Putamen (tissue), 1 donor: Measurements from ENCODE around the gene ZNF524.
A peak's percentile ranks its signal among the peaks of the same experiment; 100 is the strongest.

ENCODE experiments used
- DNase-seq: peaks from one replicate; pipeline ENCODE4 v3.0.0-alpha.2; 2016; ENCODE audit warnings: low spot score

Gene ZNF524

GRCh38 chr19:55602104-55603001, 2.3 kb downstream of the ZNF524 start:
- DNase-seq, result no peak

DNA sequence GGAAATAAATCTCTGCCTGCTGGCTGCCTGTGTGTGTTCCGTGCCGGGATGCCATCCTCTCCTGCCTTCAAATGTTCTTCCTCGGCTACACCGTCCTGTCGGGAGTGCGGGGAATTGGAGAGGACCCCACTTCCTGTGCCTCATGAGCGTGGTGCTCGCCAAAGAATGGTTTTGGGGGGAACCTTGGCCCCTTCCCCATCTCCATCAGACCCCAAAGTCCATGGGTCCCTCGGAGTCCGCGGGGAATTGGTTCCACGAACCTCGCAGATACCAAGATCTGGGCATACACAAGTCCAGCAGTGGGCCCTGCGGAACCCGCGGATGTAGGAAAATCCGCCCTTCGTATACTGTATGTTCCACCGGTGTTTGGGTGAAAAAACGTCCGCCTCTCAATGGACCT, 3.0 kb downstream of the ZNF524 start:
- no peak for DNase-seq

DNA sequence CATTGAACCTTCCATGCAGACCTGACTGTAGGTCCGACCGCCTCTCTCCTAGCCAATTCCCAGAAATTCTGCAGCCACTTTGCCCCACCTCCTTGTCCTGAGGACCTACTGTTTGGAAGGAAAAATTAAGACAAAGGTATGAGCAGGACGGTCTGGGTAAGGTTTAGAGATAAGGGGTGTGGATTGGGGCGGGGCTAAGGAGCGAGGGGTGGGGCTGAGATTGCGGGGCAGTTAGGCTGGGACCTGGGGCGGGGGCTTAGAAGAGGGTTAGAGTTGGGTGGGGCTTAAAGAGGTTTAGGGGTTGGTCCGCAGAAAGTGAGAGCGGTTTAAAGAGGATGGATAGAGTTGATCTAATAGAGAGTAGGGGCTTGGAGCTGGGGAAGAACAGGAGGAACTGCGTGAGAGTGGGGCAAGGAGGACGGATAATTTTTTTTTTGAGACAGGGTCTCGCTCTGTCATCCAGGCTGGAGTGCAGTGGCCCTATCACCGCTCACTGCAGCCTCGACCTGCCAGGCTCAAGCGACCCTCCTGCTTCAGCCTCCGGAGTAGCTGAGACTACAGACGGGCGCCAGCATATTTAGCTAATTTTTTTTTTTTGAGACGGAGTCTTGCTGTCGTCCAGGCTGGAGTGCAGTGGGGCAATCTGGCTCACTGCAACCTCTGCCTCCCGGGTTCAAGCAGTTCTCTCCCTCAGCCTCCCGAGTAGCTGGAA, 3.6 kb downstream of the ZNF524 start:
- DNase-seq, result no peak

DNA sequence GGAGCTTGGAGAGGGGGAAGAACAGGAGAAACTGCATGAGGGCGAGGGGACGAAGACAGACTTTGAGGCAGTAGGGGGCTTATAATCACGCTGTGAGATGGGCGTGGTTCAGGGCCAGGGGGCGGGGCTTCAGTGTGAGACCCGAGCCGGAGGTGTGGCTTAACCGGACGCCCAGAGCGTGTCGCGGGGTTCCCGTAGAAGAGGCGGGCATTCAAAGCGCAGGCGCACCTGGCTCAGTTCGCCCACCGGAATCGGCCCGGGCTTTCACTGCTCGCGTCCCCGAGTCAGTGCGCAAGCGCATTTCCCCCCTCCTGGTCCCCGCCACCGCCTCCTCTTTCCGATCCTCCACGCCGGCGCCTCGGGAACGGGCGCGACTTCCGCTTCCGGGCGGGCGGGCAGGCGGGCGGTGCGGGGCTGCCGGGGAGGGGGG, 5.1 kb downstream of the ZNF524 start:
- DNase-seq, result peak; percentile 94

DNA sequence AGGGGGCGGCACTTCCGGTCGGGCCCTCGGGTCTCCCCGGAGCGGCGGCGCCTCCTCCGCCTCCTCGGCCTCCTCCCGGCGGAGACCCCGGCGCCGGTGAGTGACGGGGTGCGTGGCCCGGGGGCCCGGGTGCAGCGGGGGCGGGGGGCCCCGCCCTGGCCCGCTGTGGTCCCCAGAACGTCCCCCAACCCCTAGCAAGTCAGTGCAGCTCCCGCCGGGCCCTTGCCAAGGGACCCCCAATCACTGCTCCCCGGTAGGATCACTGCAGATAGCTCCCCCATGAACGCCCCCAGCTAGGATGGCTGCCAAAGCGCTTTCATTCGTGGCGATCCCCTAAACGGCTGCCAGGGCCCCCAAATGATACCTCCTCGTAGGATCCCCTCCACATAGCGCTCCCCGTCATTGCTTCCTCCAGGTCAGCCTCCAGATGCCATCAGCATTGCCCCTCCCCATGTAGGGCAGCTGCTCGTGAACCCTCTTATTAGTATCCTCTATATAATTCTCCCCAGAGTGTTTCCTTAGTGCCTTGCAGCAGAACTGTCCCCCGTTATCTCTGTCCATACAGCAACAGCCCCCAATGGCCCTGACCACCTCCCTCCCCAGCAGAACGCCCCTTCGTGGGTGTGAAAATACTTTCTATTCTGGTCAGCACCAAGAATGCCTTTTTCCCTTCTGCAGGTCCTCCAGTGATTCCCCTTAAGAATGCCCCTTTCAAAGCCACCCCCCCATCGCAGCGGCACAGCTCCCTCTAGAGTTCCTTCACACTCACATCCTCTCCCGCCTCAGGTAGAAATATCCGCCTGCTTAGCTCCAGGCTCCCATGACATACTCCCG, 5.8 kb downstream of the ZNF524 start, which contains the start of gene ZNF865:
Gene ZNF865, plus strand, starts transcription at position 11 of the 834 bp plus-strand sequence. CDS start 7,972 bp downstream, outside the sequence.
- DNase-seq, result peak; percentile 66

- DNase-seq, result no peak
Observed at GRCh38 chr19:55606471-55606787, 6.3 kb downstream of the ZNF524 start.

DNA sequence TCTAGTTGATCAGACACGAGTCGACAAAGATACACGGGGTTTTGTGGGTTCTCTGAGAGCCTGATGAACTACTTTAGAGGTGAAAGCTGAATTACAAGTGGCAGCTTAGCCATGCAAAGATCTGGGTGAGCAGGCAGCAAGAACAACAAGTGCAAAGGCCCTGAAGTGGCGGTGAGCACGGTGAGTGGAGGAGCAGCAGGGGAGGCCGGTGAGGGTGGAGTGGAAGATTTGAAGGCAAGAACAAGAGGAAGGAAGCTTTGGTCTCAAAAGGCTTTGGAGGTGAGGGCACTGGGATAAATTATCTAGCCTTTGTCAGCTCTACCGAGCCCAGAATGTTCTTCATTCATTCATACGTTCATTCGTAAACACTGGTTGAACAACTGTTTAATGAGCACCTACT, 6.7 kb downstream of the ZNF524 start:
- no peak for DNase-seq

DNA sequence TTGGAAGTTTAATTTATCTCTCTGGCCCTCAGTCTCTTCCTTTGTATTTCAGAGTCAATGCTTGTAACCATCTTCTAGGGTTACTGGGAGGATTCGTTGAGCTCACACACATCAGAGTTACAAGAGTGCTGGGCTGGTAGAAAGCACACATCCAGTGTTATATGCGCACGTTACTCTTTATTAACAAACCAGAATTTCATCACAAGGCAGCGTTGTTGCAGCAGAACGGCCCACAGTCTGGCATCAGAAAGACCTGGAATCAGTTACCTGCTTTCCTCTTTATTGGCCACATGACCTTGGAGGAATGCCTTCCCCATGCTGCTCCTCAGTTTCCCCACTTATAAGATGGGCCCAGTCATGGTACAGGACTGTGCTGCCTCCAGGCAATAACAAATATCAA, 9.2 kb downstream of the ZNF524 start:
- no peak for DNase-seq

GRCh38 chr19:55611300-55611982, 11.4 kb downstream of the ZNF524 start:
- no peak for DNase-seq

- no peak for DNase-seq
Observed at GRCh38 chr19:55611983-55612645, 12.0 kb downstream of the ZNF524 start.

DNA sequence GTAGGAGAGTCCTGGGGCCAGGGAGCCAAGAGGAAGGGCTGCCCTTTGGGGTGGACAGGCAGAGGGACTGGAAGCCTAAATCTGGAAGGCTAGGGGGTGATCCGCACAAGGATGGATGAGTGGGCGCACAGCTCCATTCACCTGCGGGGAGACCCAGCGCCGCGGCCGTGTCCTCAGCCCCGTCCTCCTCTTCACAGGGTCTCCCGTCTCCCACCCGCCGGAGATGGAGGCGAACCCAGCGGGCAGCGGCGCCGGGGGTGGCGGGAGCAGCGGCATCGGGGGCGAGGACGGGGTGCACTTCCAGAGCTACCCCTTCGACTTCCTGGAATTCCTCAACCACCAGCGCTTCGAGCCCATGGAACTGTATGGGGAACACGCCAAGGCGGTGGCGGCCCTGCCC, 13.3 kb downstream of the ZNF524 start:
- DNase-seq, result no peak

GRCh38 chr19:55613930-55614710, 14.0 kb downstream of the ZNF524 start:
- DNase-seq, result no peak

GRCh38 chr19:55614711-55615542, 14.8 kb downstream of the ZNF524 start:
- no peak for DNase-seq

DNA sequence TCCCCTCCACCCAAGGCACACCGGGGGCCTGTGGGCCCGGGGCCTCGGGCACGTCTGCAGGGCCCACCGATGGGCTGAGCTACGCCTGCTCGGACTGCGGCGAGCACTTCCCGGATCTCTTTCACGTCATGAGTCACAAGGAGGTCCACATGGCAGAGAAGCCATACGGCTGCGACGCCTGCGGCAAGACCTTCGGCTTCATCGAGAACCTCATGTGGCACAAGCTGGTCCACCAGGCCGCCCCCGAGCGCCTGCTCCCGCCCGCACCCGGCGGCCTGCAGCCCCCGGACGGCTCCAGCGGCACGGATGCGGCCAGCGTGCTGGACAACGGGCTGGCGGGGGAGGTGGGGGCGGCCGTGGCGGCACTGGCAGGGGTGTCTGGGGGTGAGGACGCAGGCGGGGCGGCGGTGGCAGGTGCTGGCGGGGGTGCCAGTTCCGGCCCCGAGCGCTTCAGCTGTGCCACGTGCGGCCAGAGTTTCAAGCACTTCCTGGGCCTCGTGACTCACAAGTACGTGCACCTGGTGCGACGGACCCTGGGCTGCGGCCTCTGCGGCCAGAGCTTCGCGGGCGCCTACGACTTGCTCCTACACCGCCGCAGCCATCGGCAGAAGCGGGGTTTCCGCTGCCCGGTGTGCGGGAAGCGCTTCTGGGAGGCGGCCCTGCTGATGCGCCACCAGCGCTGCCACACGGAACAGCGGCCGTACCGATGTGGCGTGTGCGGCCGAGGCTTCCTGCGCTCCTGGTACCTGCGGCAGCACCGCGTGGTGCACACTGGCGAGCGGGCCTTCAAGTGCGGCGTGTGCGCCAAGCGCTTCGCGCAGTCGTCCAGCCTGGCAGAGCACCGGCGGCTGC, 15.7 kb downstream of the ZNF524 start:
- no peak for DNase-seq

DNA sequence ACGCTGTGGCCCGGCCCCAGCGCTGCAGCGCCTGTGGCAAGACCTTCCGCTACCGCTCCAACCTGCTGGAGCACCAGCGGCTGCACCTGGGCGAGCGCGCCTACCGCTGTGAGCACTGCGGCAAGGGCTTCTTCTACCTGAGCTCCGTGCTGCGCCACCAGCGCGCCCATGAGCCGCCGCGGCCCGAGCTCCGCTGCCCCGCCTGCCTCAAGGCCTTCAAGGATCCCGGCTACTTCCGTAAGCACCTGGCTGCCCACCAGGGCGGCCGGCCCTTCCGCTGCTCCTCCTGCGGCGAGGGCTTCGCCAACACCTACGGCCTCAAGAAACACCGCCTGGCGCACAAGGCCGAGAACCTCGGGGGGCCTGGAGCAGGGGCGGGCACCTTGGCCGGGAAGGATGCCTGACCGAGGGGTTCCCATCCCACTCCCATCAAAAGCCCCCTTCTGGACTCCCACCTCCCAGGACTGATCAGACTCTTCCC, 16.3 kb downstream of the ZNF524 start:
- DNase-seq, result no peak

DNA sequence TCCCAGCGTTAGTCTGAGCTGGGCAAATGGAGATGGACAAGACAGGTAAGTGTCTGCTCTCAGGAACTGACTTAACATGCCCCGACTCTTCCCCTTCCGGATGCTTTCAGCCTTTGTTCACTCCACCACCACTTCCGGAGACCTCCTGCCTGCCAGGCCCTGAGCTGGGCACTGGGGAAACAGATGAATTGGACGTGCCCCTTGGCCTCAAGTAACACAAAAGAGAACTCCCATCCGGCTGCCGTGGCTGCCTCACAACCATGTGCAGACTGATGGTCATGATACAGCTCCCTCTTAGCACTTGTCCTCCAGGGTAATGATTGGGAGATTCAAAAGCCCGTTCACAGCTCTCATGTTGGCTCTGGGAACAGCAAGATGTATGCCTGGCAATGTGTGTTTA, 17.3 kb downstream of the ZNF524 start:
- no peak for DNase-seq

GRCh38 chr19:55618426-55618825, 18.3 kb downstream of the ZNF524 start:
- DNase-seq, result no peak

- no peak for DNase-seq
Observed at GRCh38 chr19:55619286-55619685, 19.2 kb downstream of the ZNF524 start.
